ENCODE data around the gene FGF7. TPM values are rescaled to one million over a fixed set of nuclear protein-coding genes. Genes with fewer than 3 reads are reported as not detected.

FGF7 gene
- total and polyA plus RNA-seq, 2 of the 8 experiments (the other 6 are each of a cell fraction or from before 2014, with no cell fraction given): not detected

- POLR2A ChIA-PET (ENCODE audit: partially characterized antibody): no interaction called here
- no peak overlapping the region for H2AK5ac ChIP-seq (ENCODE audit: low read depth, low read length)
- no peak overlapping the region for H3K9ac ChIP-seq (replicated peaks in 1 of 4; ENCODE audit: extremely low read depth in 1 of 4, low read depth in 3 of 4, low read length in 3 of 4)
- H2BK5ac ChIP-seq (ENCODE audit: low read depth, low read length): no peak overlapping the region
- no peak overlapping the region for H3K18ac ChIP-seq (ENCODE audit: extremely low read depth, low read length)
- no peak overlapping the region for H2BK20ac ChIP-seq (ENCODE audit: low read length)
- H4K20me1 ChIP-seq (replicated peaks in 1 of 2; ENCODE audit: control insufficient read depth in 1 of 2, insufficient read depth in 2 of 2, low read length in 2 of 2): no peaks in the 10 kb centered on the region
- H3K23ac ChIP-seq (ENCODE audit: insufficient read length): no peak overlapping the region
- H3K79me1 ChIP-seq (ENCODE audit: low read depth, low read length): no peaks in the 10 kb centered on the region
- CTCF ChIA-PET (ENCODE audit: partially characterized antibody): interaction anchor here (0.6 to 2.5 kb wide), 3 partner anchors 9 to 23 kb away, joined by 3 to 17 read pairs (median 3); partner anchors contain the start of gene FGF7
- H3K79me2 ChIP-seq (ENCODE audit: control insufficient read depth in 1 of 2, insufficient read depth in 2 of 2, low read length in 2 of 2): no peaks in the 10 kb centered on the region
- no peak overlapping the region for H3K14ac ChIP-seq (ENCODE audit: insufficient read length)
- no peaks in the 10 kb centered on the region for H3K4me1 ChIP-seq (replicated peaks in 1 of 4; ENCODE audit: control insufficient read depth in 3 of 4, insufficient read depth in 4 of 4, low read length in 3 of 4)
- FAIRE-seq: no peak
- no peak overlapping the region for H3K4me2 ChIP-seq (ENCODE audit: insufficient read depth in 1 of 2, low read depth in 2 of 2, low read length in 2 of 2)
- H3K4ac ChIP-seq (replicated peaks; ENCODE audit: insufficient read length, low read depth, low read length): no peak overlapping the region
- H3K36me3 ChIP-seq (ENCODE audit: control insufficient read depth in 2 of 4, insufficient read depth in 4 of 4, low read length in 3 of 4): no peaks in the 10 kb centered on the region
- TF ChIP-seq TAF7 (optimal IDR thresholded peaks at IDR 0.05; ENCODE audit: borderline replicate concordance, low read depth, low read length): no peak
- TF ChIP-seq POU5F1 (IDR thresholded peaks at IDR 0.05; ENCODE audit: low read depth, low read length): no peak
- TF ChIP-seq MAFK (IDR thresholded peaks at IDR 0.05; ENCODE audit: low read depth, low read length): no peak
- no peaks in the 10 kb centered on the region for H3K27me3 ChIP-seq (replicated peaks in 1 of 4; ENCODE audit: control insufficient read depth in 3 of 4, extremely low read depth in 1 of 4, insufficient read depth in 3 of 4, low read length in 3 of 4)
- no peak overlapping the region for H3K27ac ChIP-seq (ENCODE audit: low read depth, low read length)
- H3K56ac ChIP-seq (replicated peaks; ENCODE audit: insufficient read length, low read depth, low read length): no peak overlapping the region
- no peaks in the 10 kb centered on the region for H3K23me2 ChIP-seq (ENCODE audit: low read depth, low read length)
- no peak overlapping the region for H2BK12ac ChIP-seq (ENCODE audit: low read depth, low read length)
- no peak for DNase-seq (ENCODE audit: low read depth in 1 of 2, low spot score in 2 of 2)
- H3K9me3 ChIP-seq (ENCODE audit: insufficient read depth in 2 of 2, low read depth in 1 of 2, low read length in 1 of 2): no peaks in the 10 kb centered on the region
- no peak overlapping the region for H3K4me3 ChIP-seq (ENCODE audit: extremely low read depth in 1 of 4, insufficient read depth in 2 of 4, low read depth in 3 of 4, low read length in 4 of 4)
- no peak overlapping the region for H4K8ac ChIP-seq (ENCODE audit: extremely low read depth, insufficient read depth, low read length)
- no peak overlapping the region for H4K5ac ChIP-seq (ENCODE audit: insufficient read length, low read depth, low read length)
- no peak overlapping the region for H4K91ac ChIP-seq (replicated peaks; ENCODE audit: insufficient read length, low read length)
- H2BK15ac ChIP-seq (ENCODE audit: low read length): no peak overlapping the region
- no peak overlapping the region for H2BK120ac ChIP-seq (replicated peaks; ENCODE audit: low read depth, low read length)
- no peak overlapping the region for H2AFZ ChIP-seq (ENCODE audit: low read length)
These were observed 10.2 kb upstream of the FGF7 start for GRCh38 chr15:49412797-49413196.

Data from H1 (cell line).